H1 (cell line): ENCODE results near the gene C2CD4B. TPM values are rescaled to one million over a fixed set of nuclear protein-coding genes. Genes with fewer than 3 reads are reported as not detected.

ENCODE experiments used
- CTCF ChIA-PET: fragments of 300-600 bp; sonication (Branson Sonifier 250); formaldehyde crosslinking; loops from one replicate; lab custom pipeline; 2021; ENCODE audit not compliant: partially characterized antibody; lab: Charles Lee
- POLR2A ChIA-PET: fragments of 300-600 bp; sonication (Branson Sonifier 250); formaldehyde crosslinking; loops from one replicate; lab custom pipeline; 2021; ENCODE audit warnings: inconsistent platforms; ENCODE audit not compliant: partially characterized antibody; lab: Charles Lee
- DNase-seq, 2 experiments: peaks; one replicate each; pipeline versions ENCODE4 v3.0.0 to v3.0.0-alpha.2; 2010 to 2022; ENCODE audit warnings: low spot score in 2 of 2, low read depth in 1 of 2, mixed read lengths in 1 of 2
- FAIRE-seq: peaks from 2 replicates; lab custom pipeline; 2011; peaks lifted over from hg19 to GRCh38; lab: Jason Lieb, UNC
- H2AFZ ChIP-seq: 2 replicates; pipeline ENCODE4 v1.8.1; 2012; ENCODE audit warnings: low read length, inconsistent platforms
- H2AK5ac ChIP-seq: 2 replicates; pipeline ENCODE4 v1.6.1; 2013; ENCODE audit warnings: low read depth, low read length
- H2BK120ac ChIP-seq: replicated peaks from 2 replicates; pipeline ENCODE3; 2013; ENCODE audit warnings: low read depth, low read length, inconsistent platforms
- H2BK12ac ChIP-seq: 2 replicates; pipeline ENCODE4 v1.6.1; 2013; ENCODE audit warnings: low read depth, low read length
- H2BK15ac ChIP-seq: 2 replicates; pipeline ENCODE4 v1.6.1; 2013; ENCODE audit warnings: low read length
- H2BK20ac ChIP-seq: 2 replicates; pipeline ENCODE4 v1.6.1; 2013; ENCODE audit warnings: low read length
- H2BK5ac ChIP-seq: 2 replicates; pipeline ENCODE4 v1.6.1; 2013; ENCODE audit warnings: low read depth, low read length
- H3K14ac ChIP-seq: 2 replicates; pipeline ENCODE4 v1.6.1; 2013; ENCODE audit warnings: inconsistent platforms; ENCODE audit not compliant: insufficient read length
- H3K18ac ChIP-seq: 2 replicates; pipeline ENCODE4 v1.6.1; 2013; ENCODE audit warnings: low read length; ENCODE audit errors: extremely low read depth
- H3K23ac ChIP-seq: 2 replicates; pipeline ENCODE4 v1.6.1; 2013; ENCODE audit warnings: inconsistent platforms; ENCODE audit not compliant: insufficient read length
- H3K23me2 ChIP-seq: 2 replicates; pipeline ENCODE4 v1.6.1; 2013; ENCODE audit warnings: low read depth, low read length
- H3K27ac ChIP-seq: 2 replicates; pipeline ENCODE4 v1.6.1; 2011; ENCODE audit warnings: low read depth, low read length, inconsistent platforms
- H3K27me3 ChIP-seq, 4 experiments: replicated peaks in 1 of 4; 1 replicate in 1 of 4; 2 replicates in 3 of 4; pipeline versions ENCODE4 v1.6.1 to v1.8.1; 2011 to 2013; ENCODE audit warnings: low read length in 3 of 4, mild to moderate bottlenecking in 3 of 4, inconsistent platforms in 2 of 4, mixed read lengths in 2 of 4, moderate library complexity in 1 of 4; ENCODE audit not compliant: control insufficient read depth in 3 of 4, insufficient read depth in 3 of 4; ENCODE audit errors: extremely low read depth in 1 of 4
- H3K36me3 ChIP-seq, 4 experiments: 2 replicates each; pipeline versions ENCODE4 v1.6.1 to v1.8.1; 2011 to 2013; ENCODE audit warnings: mild to moderate bottlenecking in 4 of 4, low read length in 3 of 4, moderate library complexity in 2 of 4, control low read depth in 1 of 4, inconsistent platforms in 1 of 4; ENCODE audit not compliant: insufficient read depth in 4 of 4, control insufficient read depth in 2 of 4
- H3K4ac ChIP-seq: replicated peaks from 2 replicates; pipeline ENCODE3; 2013; ENCODE audit warnings: low read length, low read depth, mixed read lengths, inconsistent platforms; ENCODE audit not compliant: insufficient read length
- H3K4me1 ChIP-seq, 4 experiments: replicated peaks in 1 of 4; 1 replicate in 1 of 4; 2 replicates in 3 of 4; pipeline versions ENCODE4 v1.6.1 to v1.8.1; 2011 to 2013; ENCODE audit warnings: low read length in 3 of 4, inconsistent platforms in 2 of 4, mixed read lengths in 1 of 4; ENCODE audit not compliant: insufficient read depth in 4 of 4, control insufficient read depth in 3 of 4
- H3K4me2 ChIP-seq, 2 experiments: 2 replicates each; pipeline versions ENCODE4 v1.6.1 to v1.8.1; 2011 to 2013; ENCODE audit warnings: low read depth in 2 of 2, low read length in 2 of 2, control low read depth in 1 of 2, inconsistent platforms in 1 of 2, mild to moderate bottlenecking in 1 of 2; ENCODE audit not compliant: insufficient read depth in 1 of 2
- H3K4me3 ChIP-seq, 4 experiments: fragments of 200-600, 300-600 bp in 1 of 4; sonication (generic), shearing (Covaris generic), sonication (Bioruptor Twin) in 1 of 4; 2 replicates each; pipeline versions ENCODE4 v1.5.1 to v1.8.1; 2011 to 2016; ENCODE audit warnings: low read length in 4 of 4, low read depth in 3 of 4, control low read depth in 2 of 4, inconsistent platforms in 2 of 4, mild to moderate bottlenecking in 2 of 4, mixed read lengths in 1 of 4, moderate library complexity in 1 of 4; ENCODE audit not compliant: insufficient read depth in 2 of 4; ENCODE audit errors: extremely low read depth in 1 of 4
- H3K56ac ChIP-seq: replicated peaks from 2 replicates; pipeline ENCODE3; 2013; ENCODE audit warnings: low read depth, mild to moderate bottlenecking, mixed read lengths, low read length, inconsistent platforms; ENCODE audit not compliant: insufficient read length
- H3K79me1 ChIP-seq: 2 replicates; pipeline ENCODE4 v1.6.1; 2013; ENCODE audit warnings: low read depth, low read length, control low read depth
- H3K79me2 ChIP-seq, 2 experiments: 2 replicates each; pipeline versions ENCODE4 v1.6.1 to v1.8.1; 2012 to 2013; ENCODE audit warnings: low read length in 2 of 2, mild to moderate bottlenecking in 2 of 2, inconsistent platforms in 1 of 2; ENCODE audit not compliant: insufficient read depth in 2 of 2, control insufficient read depth in 1 of 2
- H3K9ac ChIP-seq, 4 experiments: replicated peaks in 1 of 4; 1 replicate in 1 of 4; 2 replicates in 3 of 4; pipeline versions ENCODE4 v1.6.1 to v1.8.1; 2011 to 2013; ENCODE audit warnings: low read depth in 3 of 4, low read length in 3 of 4, control low read depth in 2 of 4, mild to moderate bottlenecking in 2 of 4, moderate library complexity in 2 of 4, inconsistent platforms in 1 of 4; ENCODE audit errors: extremely low read depth in 1 of 4
- H3K9me3 ChIP-seq, 2 experiments: 2 replicates each; pipeline versions ENCODE4 v1.6.1 to v1.8.1; 2012 to 2013; ENCODE audit warnings: mild to moderate bottlenecking in 2 of 2, moderate library complexity in 2 of 2, control low read depth in 1 of 2, inconsistent platforms in 1 of 2, low read depth in 1 of 2, low read length in 1 of 2, mixed read lengths in 1 of 2; ENCODE audit not compliant: insufficient read depth in 2 of 2
- H4K20me1 ChIP-seq, 2 experiments: replicated peaks in 1 of 2; 2 replicates each; pipeline versions ENCODE3 to v1.8.1; 2011 to 2013; ENCODE audit warnings: inconsistent platforms in 2 of 2, low read length in 2 of 2, mild to moderate bottlenecking in 1 of 2; ENCODE audit not compliant: insufficient read depth in 2 of 2, control insufficient read depth in 1 of 2
- H4K5ac ChIP-seq: 2 replicates; pipeline ENCODE4 v1.6.1; 2013; ENCODE audit warnings: low read length, low read depth, mixed read lengths, inconsistent platforms; ENCODE audit not compliant: insufficient read length
- H4K8ac ChIP-seq: 2 replicates; pipeline ENCODE4 v1.8.0; 2013; ENCODE audit warnings: mild to moderate bottlenecking, moderate library complexity, low read length, inconsistent platforms; ENCODE audit not compliant: insufficient read depth; ENCODE audit errors: extremely low read depth
- H4K91ac ChIP-seq: replicated peaks from 2 replicates; pipeline ENCODE3; 2013; ENCODE audit warnings: low read length, mixed read lengths, inconsistent platforms; ENCODE audit not compliant: insufficient read length
- BCL11A ChIP-seq, 2 experiments: IDR thresholded peaks; one replicate each; pipeline ENCODE4 v1.6.1; 2011; ENCODE audit warnings: low read depth in 2 of 2, low read length in 2 of 2, mild to moderate bottlenecking in 2 of 2
- CBX5 ChIP-seq: fragments of 300-800, 300-1000 bp; sonication (generic); IDR thresholded peaks from 2 replicates; pipeline ENCODE4 v1.7.1; 2016; ENCODE audit warnings: antibody characterized with exemption, low read length, low read depth
- POU5F1 ChIP-seq: IDR thresholded peaks from 2 replicates; pipeline ENCODE4 v1.6.1; 2011; ENCODE audit warnings: low read depth, mild to moderate bottlenecking, low read length, moderate library complexity
- SIRT6 ChIP-seq: IDR thresholded peaks from one replicate; pipeline ENCODE4 v1.7.1; 2012; ENCODE audit warnings: low read length, inconsistent platforms
- SP2 ChIP-seq: IDR thresholded peaks from 2 replicates; pipeline ENCODE4 v1.6.1; 2012; ENCODE audit warnings: mild to moderate bottlenecking, low read length, inconsistent platforms
- SP4 ChIP-seq: IDR thresholded peaks from 2 replicates; pipeline ENCODE4 v1.6.1; 2012; ENCODE audit warnings: low read length, inconsistent platforms
- WGBS, 2 experiments: shearing (Covaris generic) in 1 of 2; methylation state at CpG; one replicate each; pipeline versions ENCODE4 v1.1.6 to v1.1.7; 2013 to 2015; ENCODE audit warnings: low lambda C conversion rate in 2 of 2, mixed read lengths in 2 of 2, inconsistent platforms in 1 of 2, low coverage in 1 of 2, missing lambda C conversion rate in 1 of 2; ENCODE audit not compliant: insufficient replicate concordance in 2 of 2, insufficient coverage in 1 of 2, insufficient read length in 1 of 2; ENCODE audit errors: extremely low coverage in 1 of 2, missing lambda C conversion rate in 1 of 2; 5-methylcytosine and 5-hydroxymethylcytosine counted together
- polyA plus RNA-seq, 7 experiments: library from polyadenylated mRNA; depleted of rRNA in 3 of 7; stranded (reverse) in 5 of 7; unstranded in 2 of 7; fragments of >200 nt in 5 of 7; fragments of 200-250 nt in 2 of 7; gene quantifications; 1 replicate in 5 of 7; 2 replicates in 1 of 7; 4 replicates in 1 of 7; pipeline versions ENCODE4 v1.2.1 to v1.2.3, GENCODE V29; 2011 to 2013; ENCODE audit warnings: missing spikeins in 2 of 7, mixed read lengths in 2 of 7
- total RNA-seq: library from RNA; stranded (reverse); fragmentation: NEBNext Ultra II Directional; extraction: Animal tissue kit (Norgen Biotek cat#: 25700); gene quantifications from 2 replicates; pipeline ENCODE4 v1.2.1, GENCODE V29; 2021
- TF ChIP-seq, protein P1 (sequence below): IDR thresholded peaks from 2 replicates; pipeline ENCODE4 v1.6.1; 2011; ENCODE audit warnings: low read depth, mild to moderate bottlenecking, low read length; ENCODE audit not compliant: insufficient read depth

C2CD4B gene
- total and polyA plus RNA-seq, 2 of the 8 experiments (the other 6 are each of a cell fraction or from before 2014, with no cell fraction given), result 0.12 to 0.73 TPM

GRCh38 chr15:62120776-62121175 lies 44.3 kb downstream of the C2CD4B start:
- no peaks in the 10 kb centered on the region for H3K36me3 ChIP-seq
- H3K23me2 ChIP-seq, result no peaks in the 10 kb centered on the region
- ChIA-PET CTCF (interaction anchor here (0.8 to 1.2 kb wide), 2 partner anchors 8 to 67 kb away, joined by 3 read pairs; no protein-coding TSS in a partner anchor), POLR2A (no interaction called here)
- no peak overlapping the region for H3K56ac ChIP-seq
- no peak overlapping the region for H3K4ac ChIP-seq
- DNase-seq, result no peak
- no peak for FAIRE-seq
- H3K4me1 ChIP-seq, result peaks cover 0 to 3% (median 0%) of the 10 kb centered on the region in 4 experiments; a peak in 1 of 7 replicates
- 94% methylated on average over 5 of the region's 5 CpGs; no CpG with 5 or more reads in 1 of the 2 experiments for WGBS, 2 experiments
- no peak overlapping the region for H4K8ac ChIP-seq
- no peak overlapping the region for H3K23ac ChIP-seq
- no peak overlapping the region for H3K14ac ChIP-seq
- no peak overlapping the region for H2BK15ac ChIP-seq
- H4K5ac ChIP-seq, result no peak overlapping the region
- peaks cover 0 to 1% (median 0%) of the 10 kb centered on the region in 4 experiments; a peak in 1 of 7 replicates for H3K27me3 ChIP-seq
- H3K27ac ChIP-seq, result no peak overlapping the region
- 0 out of 2 replicates have a peak overlapping the region, but pooled peaks have one; percentile 20 for H2BK12ac ChIP-seq
- H3K4me2 ChIP-seq, result no peak overlapping the region
- H2BK20ac ChIP-seq, result no peak overlapping the region
- no peaks in the 10 kb centered on the region for H3K79me2 ChIP-seq
- no peaks in the 10 kb centered on the region for H4K20me1 ChIP-seq
- no peak overlapping the region for H3K18ac ChIP-seq
- H2AFZ ChIP-seq, result no peak overlapping the region
- no peak overlapping the region for H3K9ac ChIP-seq
- H3K9me3 ChIP-seq, result no peaks in the 10 kb centered on the region
- no peak overlapping the region for H2BK5ac ChIP-seq
- no peak for TF ChIP-seq SP2
- no peak for TF ChIP-seq SIRT6
- TF ChIP-seq POU5F1, result no peak
- no peak for TF ChIP-seq BCL11A (IDR thresholded peaks at IDR 0.05; ENCODE audit: low read depth in 2 of 2, low read length in 2 of 2)
- TF ChIP-seq SP4, result no peak
- TF ChIP-seq, protein P1, sequence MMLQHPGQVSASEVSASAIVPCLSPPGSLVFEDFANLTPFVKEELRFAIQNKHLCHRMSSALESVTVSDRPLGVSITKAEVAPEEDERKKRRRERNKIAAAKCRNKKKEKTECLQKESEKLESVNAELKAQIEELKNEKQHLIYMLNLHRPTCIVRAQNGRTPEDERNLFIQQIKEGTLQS, result no peak
- no peak for TF ChIP-seq CBX5
- no peak overlapping the region for H2AK5ac ChIP-seq
- no peak overlapping the region for H4K91ac ChIP-seq
- H3K4me3 ChIP-seq, result no peak overlapping the region
- H2BK120ac ChIP-seq, result no peak overlapping the region
- no peaks in the 10 kb centered on the region for H3K79me1 ChIP-seq
